ENCODE measurements around the gene POP4.

DNA sequence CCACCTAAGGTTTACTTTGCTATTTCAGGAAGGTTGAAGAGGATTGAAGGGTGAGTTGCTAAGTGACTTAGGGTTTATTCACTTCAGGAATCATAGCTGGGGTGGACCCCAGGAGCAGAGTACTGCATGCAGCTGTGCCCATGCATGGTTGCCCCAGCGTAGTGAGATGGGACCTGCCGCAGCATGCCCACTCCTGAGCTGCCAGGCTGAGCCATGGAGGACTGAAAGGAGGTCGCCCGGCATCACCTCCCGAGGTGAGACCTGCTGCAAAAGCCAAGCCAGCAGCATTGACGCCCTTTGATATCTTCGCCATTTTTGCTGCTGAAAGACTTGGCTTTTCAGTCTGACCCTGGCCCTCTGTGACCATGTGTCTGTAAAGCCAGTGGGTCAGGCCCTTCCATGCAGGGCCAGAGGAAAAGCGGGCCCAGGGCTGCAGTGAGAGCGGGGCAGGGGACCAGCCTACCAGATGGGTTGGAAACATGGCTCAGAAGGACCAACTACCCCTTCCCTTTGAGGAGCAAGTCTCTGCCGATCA lies 9.9 kb downstream of the POP4 start:
- TF ChIP-seq, protein P1, sequence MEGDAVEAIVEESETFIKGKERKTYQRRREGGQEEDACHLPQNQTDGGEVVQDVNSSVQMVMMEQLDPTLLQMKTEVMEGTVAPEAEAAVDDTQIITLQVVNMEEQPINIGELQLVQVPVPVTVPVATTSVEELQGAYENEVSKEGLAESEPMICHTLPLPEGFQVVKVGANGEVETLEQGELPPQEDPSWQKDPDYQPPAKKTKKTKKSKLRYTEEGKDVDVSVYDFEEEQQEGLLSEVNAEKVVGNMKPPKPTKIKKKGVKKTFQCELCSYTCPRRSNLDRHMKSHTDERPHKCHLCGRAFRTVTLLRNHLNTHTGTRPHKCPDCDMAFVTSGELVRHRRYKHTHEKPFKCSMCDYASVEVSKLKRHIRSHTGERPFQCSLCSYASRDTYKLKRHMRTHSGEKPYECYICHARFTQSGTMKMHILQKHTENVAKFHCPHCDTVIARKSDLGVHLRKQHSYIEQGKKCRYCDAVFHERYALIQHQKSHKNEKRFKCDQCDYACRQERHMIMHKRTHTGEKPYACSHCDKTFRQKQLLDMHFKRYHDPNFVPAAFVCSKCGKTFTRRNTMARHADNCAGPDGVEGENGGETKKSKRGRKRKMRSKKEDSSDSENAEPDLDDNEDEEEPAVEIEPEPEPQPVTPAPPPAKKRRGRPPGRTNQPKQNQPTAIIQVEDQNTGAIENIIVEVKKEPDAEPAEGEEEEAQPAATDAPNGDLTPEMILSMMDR (conservative IDR thresholded peaks at IDR 0.05), result no peak
- TF ChIP-seq ZFX (IDR thresholded peaks at IDR 0.05), result no peak
